ENCODE measurements around the gene CBLL2.

- TF ChIP-seq CTCF (IDR thresholded peaks at IDR 0.05 in 2 of 3, conservative IDR thresholded peaks at IDR 0.05 in 1 of 3; ENCODE audit: borderline replicate concordance in 1 of 3, insufficient read depth in 1 of 3, low read depth in 2 of 3, low read length in 2 of 3) (no peak), MAX (IDR thresholded peaks at IDR 0.05) (no peak)
Observed at GRCh38 chrX:22247169-22247568, 25.5 kb upstream of the CBLL2 start.

Measured in HCT116 (cell line).